SK-MEL-5 (cell line): ENCODE data around the gene ABTB1. TPM values are rescaled to one million over a fixed set of nuclear protein-coding genes. Genes with fewer than 3 reads are reported as not detected.

ENCODE experiments used
- DNase-seq: peaks from one replicate; pipeline ENCODE4 v3.0.0-alpha.2; 2016; ENCODE audit warnings: low read depth, low spot score
- in situ Hi-C: cut with HindIII; loops from 2 replicates; pipeline ENCODE4 v1.10.0; 2016; ENCODE audit warnings: low sequenced_read_pairs, high pct_unique_total_duplicates, low pct_unique_long_range_greater_than_20kb
- polyA plus RNA-seq, 2 experiments: library from polyadenylated mRNA; depleted of rRNA; stranded (reverse); fragments of >200 nt; gene quantifications; 2 replicates each; pipeline ENCODE4 v1.2.3, GENCODE V29; 2015
- total RNA-seq: library from RNA; depleted of rRNA; stranded (reverse); fragments of >200 nt; shearing (Covaris generic); gene quantifications from 2 replicates; pipeline ENCODE4 v1.2.3, GENCODE V29; 2014; rRNA removed

Gene ABTB1
- total RNA-seq = 1.1 and 1.3 TPM in 2 replicates
- polyA plus RNA-seq (2015; cell fraction: cytosol; rRNA removed) = 13.8 and 18.3 TPM in 2 replicates
- 93.8 and 129 TPM in 2 replicates for polyA plus RNA-seq (2015; cell fraction: nucleus; rRNA removed)

DNA sequence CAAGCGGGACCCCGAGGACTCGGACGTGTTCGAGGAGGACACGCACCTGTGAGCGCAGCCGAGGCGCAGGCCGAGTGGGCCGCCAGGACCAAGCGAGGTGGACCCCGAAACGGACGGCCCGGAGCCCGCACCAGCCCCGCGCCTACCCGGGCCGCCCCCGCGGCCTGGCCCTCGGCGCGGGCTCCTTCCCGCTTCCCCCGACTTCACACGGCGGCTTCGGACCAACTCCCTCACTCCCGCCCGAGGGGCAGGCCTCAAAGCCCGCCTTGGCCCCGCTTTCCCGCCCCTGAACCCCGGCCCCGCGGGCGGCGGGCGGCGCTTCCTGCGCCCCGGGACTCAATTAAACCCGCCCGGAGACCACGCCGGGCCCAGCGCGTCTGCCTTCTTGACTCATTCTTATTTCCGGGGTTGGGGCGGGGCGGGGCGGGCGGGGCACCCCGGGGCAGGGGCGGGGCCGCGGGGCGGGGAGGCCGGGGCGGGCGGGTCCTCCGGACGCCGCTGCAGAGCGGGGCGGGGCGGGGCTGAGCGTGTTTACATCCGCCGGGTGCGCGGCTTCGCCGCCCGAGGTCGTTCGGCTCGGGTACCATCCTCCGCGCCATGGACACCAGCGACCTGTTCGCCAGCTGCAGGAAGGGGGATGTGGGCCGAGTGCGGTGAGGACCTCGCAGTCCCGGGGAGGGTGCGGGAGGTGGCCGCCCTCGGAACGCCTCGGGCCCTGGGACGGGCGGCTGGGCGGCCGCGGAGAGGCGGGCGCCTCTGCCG, at the start of gene ABTB1:
TSS of gene ABTB1 (plus strand) at position 524 of the 762 bp plus-strand sequence. CDS start at position 598, 74 bp downstream.
- DNase-seq = peak; percentile 76
- in situ Hi-C loops = no loop called here

DNA sequence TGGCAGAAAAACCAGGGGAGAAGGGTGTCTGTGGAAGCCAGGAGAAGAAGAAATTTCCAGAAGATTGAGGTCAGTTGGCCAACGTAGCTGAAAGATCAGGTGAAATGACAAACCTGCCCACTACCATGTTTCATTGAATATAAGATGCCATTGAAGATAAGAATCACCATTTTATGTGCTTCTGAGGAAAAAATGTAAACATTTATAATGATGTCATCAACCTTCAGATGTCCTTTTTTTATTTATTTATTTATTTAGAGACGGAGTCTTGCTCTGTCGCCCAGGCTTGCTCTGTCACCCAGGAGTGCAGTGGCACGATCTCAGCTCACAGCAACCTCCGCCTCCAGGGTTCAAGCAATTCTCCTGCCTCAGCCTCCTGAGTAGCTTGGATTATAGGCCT, 48.7 kb upstream of the ABTB1 start:
- in situ Hi-C loops = no loop called here
- DNase-seq = no peak

DNA sequence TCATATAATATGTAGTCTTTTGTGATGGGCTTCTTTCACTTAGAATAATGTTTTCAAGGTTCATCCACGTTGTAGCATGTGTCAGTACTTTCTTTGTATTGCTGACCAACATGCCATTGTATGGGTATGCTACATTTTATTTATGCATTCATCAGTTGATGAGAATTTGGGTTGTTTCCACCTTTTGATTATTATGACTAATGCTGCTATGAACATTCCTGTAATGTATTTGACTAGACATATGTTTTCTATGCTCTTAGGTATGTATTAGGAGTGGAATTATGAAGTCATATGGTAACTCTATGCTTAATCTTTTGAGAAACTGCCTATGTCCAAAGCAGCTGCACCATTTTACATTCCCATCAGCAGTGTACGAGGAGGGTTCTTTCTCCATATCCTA, 46.9 kb upstream of the ABTB1 start:
- in situ Hi-C loops = no loop called here
- no peak for DNase-seq

DNA sequence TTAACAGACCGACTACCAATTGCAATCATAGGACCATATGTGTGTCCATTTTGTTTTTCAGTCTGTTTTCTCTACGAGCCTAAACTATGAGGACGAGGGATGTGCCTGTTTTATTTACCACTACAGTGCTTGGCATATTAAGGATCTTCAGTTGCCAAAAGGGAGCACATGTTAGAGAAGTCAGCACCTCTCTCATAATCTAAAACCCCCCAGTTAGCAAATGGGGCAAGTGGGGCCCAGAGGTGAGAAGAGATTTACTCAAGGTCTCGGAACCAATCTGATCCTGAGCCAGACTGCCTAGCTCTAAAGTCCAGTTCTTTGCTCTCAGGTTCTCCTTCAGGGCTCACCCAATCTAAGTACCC, 44.3 kb upstream of the ABTB1 start:
- no peak for DNase-seq
- in situ Hi-C loops = no loop called here

DNA sequence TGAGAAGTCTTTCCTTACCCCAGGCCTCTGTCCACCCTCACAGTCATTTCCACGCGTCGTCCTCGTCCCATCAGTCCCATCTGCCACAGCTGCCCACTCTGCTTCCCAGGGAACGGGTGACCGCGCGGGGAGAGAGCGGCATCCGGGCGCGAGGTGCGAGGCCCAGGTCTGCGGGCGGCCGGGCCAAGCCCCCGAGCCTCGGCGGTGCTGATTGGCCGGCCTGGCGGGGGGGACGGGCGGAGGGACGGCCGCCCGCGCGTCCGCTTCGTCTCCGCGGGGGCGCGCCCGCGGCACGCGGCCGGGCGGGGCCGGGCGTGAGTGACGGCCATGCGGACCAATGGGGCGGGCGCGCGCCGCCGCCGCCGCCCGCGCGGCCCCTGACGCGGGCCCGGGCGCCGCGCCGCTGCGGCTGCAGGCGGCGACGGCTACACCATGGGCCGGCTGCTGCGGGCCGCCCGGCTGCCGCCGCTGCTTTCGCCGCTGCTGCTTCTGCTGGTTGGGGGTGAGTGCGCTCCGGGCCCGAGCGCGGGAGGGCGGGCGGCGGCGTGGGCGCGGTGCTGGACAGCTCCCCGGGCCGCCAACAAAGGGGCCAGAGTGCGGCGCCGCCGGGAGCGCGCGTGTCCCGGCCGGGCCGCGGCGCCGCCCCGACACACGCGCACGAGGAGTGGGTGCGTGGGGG, 43.8 kb upstream of the ABTB1 start, which contains the start of gene PODXL2:
TSS of gene PODXL2 (plus strand) at position 398 of the 679 bp plus-strand sequence. CDS start at position 433, 35 bp downstream.
- peak; percentile 72 for DNase-seq
- in situ Hi-C loops = no loop called here

DNA sequence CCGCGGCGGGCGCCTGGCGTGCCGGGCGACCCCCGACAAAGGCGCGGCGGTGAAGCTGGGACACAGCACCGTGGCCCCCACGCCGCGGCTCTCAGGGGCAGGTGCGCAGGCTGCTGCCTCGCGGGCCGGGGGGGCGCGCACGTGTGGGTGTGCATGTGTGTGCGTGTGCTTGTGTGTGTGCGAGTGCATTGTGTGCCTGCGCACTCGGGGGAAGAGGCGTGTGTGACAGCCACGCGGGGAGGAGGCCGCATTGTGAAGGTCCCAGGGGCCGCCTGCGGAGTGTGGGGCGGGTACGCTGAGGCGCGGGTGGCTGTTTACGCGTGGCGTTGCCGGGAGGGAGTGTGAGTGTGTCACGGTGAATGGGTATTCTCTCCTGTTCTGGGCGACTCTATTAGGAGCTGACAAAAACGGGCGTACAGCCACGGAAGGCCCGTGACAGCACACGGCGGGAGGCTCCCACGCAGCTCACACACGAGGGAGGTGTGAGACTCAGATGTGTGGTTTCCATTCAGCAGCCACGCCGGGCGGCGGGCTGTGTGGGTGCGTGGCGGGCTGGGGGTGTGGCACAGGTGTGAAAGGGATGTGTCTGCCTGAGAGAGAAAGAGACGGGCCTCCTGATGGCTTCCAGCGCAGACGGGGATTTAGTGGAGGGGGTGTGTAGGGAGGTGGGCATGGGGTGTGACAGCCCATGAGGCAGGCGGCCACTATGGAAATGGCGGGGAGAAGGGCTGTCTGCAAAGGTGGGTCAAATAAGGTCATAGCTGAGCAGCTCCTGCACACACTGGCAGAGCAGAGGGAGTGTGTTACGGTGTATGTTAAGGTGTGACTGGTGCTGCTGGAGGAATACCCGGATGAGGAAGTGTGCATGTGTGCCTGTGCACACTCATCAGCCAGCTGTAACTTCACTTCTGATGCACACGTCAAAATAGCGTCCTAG, 43.0 kb upstream of the ABTB1 start:
- in situ Hi-C loops = no loop called here
- DNase-seq = no peak

DNA sequence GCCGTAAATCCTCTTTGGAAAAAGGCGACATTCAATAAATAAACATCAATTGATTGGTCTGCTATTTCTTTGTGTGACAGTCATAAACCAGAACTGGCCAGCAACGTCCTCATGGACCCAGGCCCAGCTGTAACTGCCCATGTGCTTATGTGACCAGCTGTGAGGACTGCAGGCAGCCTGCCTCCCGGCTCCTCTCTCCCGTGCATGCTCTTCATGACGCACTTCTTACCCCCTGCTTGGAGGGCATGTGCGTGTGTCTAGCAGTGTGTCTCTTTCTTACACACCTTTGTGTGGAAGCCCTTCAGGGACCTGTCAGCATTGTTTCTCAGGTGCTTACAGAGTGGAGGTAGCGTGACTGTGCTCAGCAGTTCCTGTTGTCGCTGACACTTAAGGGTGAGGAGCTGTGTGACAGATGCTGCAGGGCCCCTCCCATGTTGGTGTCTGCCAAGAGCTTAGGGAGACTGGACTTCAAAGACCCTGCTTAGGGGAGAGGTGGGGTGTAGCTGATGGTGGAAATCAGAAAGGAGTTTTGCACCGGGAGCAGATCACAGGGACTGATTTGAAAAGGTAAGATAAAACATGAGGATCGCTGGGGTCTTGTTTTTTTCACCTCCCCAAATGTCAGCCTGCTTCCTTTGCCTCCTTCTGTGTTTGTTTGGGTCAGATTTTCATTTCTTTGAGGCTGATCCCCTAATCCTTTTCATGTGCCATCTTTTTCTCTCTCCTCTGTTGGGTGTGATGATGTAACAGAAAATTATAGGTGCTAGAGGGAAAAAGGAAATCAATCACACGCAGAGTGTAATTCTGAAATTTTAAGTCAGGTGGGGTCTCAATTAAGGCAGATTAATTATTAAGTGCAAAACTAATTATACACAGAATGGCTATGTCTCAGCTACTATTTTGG, 41.7 kb upstream of the ABTB1 start:
- in situ Hi-C loops = no loop called here
- no peak for DNase-seq

DNA sequence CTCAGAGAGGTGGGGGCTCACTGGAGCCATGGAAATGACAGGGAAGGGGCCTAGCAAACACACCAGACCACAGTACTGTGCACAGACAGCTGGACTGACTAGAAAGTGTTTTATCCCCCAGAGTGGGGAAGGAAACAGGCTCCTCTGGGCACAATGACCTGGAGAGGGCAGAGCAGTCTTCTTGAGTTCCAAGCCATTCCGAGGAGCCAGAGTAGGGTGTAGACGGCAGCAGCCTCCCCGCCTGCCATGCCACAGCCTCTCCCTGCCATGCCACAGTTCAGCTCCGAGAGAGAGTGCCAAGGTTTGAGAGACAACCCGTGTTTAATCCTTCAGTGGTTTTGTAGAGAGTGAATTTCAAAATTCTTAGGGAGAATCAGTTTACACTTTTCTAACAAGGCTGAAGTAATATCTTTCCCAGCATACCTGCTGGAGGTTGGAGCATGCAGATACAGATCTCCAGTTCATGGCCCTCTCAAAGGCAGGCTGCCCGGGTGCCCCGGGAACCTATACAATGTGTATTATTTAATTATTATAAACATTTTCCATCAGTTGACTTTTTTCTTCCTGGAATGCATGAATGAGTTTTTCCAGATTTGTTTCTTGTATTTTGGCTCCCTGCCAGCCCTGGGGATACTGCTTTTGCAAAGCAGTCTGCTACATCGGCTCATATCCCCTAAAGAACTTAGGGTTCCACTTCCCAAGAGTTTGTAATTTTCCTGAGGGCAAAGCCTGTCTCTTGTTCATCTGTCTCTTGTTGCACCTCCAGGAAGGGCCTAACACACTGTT, 40.5 kb upstream of the ABTB1 start:
- in situ Hi-C loops = no loop called here
- peak; percentile 43 for DNase-seq

DNA sequence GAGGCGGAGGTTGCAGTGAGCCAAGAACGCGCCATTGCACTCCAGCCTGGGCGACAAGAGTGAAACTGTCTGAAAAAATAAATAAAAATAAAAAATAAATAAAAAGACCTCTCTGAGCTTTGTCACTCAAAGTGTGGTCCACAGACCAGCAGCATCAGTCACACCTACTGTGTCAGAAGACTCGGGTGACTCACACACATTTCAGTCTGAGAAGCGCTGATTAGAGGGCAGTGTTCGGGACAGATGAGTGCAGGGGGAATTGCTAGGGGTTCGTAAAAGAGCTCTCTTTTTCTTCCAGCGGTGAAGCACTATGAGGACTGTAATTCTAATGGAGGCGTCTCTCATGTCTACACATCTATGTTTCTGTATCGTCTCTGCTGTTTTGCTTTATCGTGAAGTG, 38.1 kb upstream of the ABTB1 start:
- in situ Hi-C loops = no loop called here
- no peak for DNase-seq

DNA sequence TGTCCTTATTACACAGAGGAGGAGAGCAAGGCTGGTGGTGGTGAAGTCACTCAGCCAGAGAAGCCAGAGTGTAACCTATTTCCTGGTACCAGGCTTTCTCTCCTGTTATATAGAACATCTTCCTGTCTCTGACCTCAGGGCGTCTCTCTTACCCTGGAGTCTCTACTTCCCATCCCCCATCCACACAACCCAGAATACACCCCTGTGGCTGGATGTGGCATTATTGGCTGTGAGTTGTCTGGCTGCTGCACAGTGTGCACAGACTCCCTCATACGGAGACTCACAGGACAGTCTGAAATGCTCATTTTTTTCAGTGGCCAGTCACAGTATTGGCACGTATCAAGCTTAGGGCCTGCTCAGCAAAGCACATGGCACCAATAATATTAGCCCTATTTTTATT, 35.2 kb upstream of the ABTB1 start:
- DNase-seq = peak; percentile 79
- in situ Hi-C loops = no loop called here

DNA sequence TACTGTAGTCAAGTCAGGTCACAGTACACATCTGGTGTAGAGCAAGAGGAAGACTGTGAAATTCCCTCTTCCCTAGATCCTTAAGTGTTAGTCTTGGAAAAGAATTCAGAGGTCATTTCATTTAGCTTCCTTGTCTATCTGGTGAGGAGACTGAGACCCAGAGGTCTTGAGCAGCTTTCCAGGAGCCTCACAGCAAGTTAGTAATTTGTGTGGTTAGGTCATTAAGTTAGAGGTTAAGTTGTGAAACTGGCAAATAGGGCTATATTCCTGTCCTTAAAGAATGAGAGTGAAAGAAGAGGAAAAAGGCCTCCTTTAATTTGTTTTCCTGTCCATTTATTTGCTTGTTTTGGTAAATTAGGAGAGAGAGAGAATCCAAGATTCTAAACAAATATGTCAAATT, 34.8 kb upstream of the ABTB1 start:
- in situ Hi-C loops = no loop called here
- no peak for DNase-seq

DNA sequence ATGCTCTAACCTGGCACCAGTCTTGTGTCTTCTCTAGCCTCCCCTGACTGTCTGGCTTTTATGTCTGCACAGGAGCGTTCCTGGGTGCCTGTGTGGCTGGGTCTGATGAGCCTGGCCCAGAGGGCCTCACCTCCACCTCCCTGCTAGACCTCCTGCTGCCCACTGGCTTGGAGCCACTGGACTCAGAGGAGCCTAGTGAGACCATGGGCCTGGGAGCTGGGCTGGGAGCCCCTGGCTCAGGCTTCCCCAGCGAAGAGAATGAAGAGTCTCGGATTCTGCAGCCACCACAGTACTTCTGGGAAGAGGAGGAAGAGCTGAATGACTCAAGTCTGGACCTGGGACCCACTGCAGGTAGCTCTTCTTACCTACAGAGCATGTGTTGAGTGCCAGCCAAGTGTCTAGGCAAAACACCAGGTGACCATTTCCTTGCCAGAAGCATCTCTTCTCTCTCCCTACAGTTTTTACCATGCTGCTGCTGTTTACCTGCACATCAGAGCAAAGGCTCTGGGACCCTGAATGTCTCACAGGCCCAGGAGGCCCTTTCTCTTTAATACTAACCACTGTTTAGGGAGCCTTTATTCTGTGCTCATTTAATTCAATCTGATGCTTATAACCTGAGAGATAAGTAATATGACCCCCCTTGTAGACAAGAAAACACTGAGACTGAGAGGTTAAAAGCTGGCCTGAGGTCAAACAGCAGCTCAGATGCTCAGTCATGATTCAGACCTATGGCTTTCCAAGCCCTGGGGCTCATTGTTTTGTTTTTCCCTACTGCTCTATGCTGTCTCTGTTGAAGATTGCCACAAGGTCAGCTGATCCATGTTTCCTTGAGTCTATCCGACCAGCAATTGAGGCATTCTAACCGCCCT, 33.3 kb upstream of the ABTB1 start:
- DNase-seq = peak; percentile 97
- in situ Hi-C loops = no loop called here

DNA sequence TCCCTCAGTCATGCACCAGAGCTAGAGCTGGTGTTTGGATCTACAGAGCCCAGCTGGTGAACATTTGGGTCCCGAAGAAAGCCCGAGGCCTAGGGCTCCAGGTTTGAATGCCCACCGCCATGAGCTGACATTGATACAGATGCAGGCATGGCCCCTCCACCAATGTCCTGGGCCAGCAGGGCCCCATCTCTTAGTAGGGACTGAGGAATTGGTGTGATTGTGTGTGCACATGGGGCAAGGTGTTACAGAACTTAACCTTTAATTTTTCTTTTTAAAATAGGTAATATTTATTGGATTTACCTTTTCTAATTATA, 32.8 kb upstream of the ABTB1 start:
- no peak for DNase-seq
- in situ Hi-C loops = no loop called here

DNA sequence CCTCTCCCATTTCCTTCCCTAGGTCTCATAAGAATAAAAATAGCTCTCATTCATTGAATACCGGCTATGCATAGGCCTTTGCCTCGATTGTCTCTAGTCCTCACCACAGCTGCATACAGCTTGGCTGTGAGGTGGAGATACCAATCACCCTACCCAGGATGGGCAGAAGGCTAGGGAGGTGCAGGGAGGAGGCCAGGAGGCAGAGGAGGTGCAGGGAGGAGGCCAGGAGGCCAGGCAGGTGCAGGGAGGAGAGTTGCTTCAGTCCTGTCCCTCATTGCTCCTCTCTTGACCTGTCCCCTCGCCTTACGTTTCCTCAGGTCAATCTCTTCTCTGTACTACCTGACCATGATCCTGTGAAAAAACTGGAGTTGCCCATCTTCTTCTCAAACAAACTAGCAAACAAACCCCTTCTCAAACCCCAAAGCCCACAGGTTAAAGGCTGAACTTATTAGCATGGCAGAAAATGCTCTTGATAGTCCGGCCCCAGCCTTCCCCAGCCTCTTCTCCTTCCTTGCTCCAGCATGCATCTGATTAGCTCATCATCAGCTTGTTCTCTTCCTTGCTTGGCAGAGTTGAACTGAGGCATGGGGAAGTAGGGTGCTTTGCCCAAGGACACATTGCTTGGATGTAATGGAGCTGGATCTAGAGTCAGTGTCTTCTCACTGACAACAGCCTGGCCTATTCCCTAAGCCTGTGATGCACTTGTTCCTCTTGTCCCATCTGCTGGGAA, 27.9 kb upstream of the ABTB1 start:
- DNase-seq = no peak
- in situ Hi-C loops = no loop called here

DNA sequence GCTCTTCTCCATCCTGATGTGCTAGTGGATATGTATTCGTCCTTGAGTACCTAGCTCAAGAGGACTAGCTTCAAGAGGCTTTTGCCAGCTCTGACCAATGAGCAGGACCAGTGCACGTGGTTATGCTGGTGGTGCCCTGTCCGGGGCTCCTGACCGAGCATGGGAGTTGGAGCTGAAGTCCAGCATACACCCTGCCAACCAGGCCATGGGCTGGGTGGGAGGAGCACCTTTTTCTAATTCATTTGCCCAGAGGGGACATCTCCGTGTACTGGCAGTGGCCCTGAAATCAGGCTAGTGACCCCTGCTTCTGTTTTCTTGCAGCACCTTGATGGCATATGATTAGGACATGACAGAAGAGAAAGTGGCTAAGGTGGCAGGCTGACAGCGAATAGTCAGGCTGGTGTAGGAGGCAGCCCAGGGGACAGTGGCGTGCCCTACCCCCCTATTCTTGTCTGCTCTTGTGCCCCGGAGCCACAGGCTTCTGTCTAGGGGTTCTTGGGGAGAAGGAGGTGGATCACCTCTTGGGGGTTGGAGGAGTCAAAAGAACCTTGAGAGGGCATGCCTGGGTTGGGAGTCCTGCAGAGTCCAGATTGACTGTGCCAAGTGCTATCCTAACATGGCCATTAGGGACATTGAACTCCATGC, 27.3 kb upstream of the ABTB1 start:
- no peak for DNase-seq
- in situ Hi-C loops = no loop called here
